OCI-LY7 (cell line): Measurements from ENCODE around the gene XYLT1. TPM values are rescaled to one million over a fixed set of nuclear protein-coding genes. Genes with fewer than 3 reads are reported as not detected.

Source experiments
- Bru-seq: library from RNA; stranded (reverse); fragments of 400-500 nt; gene quantifications from one replicate; lab custom pipeline; 2021; lab: Mats Ljungman, UMichigan
- BruChase-seq, 2 experiments: library from RNA; stranded (reverse); fragments of 400-500 nt; gene quantifications; one replicate each; lab custom pipeline; 2021; lab: Mats Ljungman, UMichigan
- BruUV-seq: library from RNA; stranded (reverse); fragments of 400-500 nt; replicated peaks from 2 replicates; lab custom pipeline; 2021; lab: Mats Ljungman, UMichigan
- CTCF ChIA-PET: fragments of 300-600 bp; sonication (Branson Sonifier 250); formaldehyde crosslinking; loops from one replicate; lab custom pipeline; 2022; ENCODE audit warnings: antibody characterized with exemption; ENCODE audit not compliant: unreplicated experiment; lab: Charles Lee
- POLR2A ChIA-PET: fragments of 300-600 bp; sonication (Branson Sonifier 250); formaldehyde crosslinking; loops from one replicate; lab custom pipeline; 2022; ENCODE audit warnings: antibody characterized with exemption; lab: Charles Lee
- DNase-seq: peaks from one replicate; pipeline ENCODE4 v3.0.0-alpha.2; 2015; ENCODE audit warnings: low spot score
- H2AFZ ChIP-seq: fragments of 200-600 bp; sonication (generic), shearing (Covaris generic); 2 replicates; pipeline ENCODE4 v1.6.1; 2014; ENCODE audit warnings: mild to moderate bottlenecking, antibody characterized with exemption, low read length, moderate library complexity
- H3K27ac ChIP-seq: fragments of 200-600 bp; sonication (generic); 2 replicates; pipeline ENCODE4 v1.5.1; 2014; ENCODE audit warnings: mixed run types, low read depth, mild to moderate bottlenecking, moderate library complexity, low read length, inconsistent platforms; ENCODE audit not compliant: poor library complexity, severe bottlenecking
- H3K36me3 ChIP-seq: fragments of 200-600 bp; sonication (generic); 2 replicates; pipeline ENCODE4 v1.6.1; 2014; ENCODE audit warnings: mild to moderate bottlenecking, antibody characterized with exemption, low read length, moderate library complexity, mixed read lengths; ENCODE audit not compliant: insufficient read depth
- H3K4me1 ChIP-seq: fragments of 200-600 bp; sonication (generic); 2 replicates; pipeline ENCODE4 v1.5.1; 2014; ENCODE audit warnings: mild to moderate bottlenecking, low read length; ENCODE audit not compliant: insufficient read depth, poor library complexity, severe bottlenecking
- H3K4me2 ChIP-seq: fragments of 200-600 bp; sonication (generic); 2 replicates; pipeline ENCODE4 v1.6.1; 2014; ENCODE audit warnings: mild to moderate bottlenecking, low read length
- H3K4me3 ChIP-seq: fragments of 200-600 bp; sonication (generic); 2 replicates; pipeline ENCODE4 v1.5.1; 2014; ENCODE audit warnings: mild to moderate bottlenecking, low read depth, low read length; ENCODE audit not compliant: poor library complexity, severe bottlenecking
- H3K79me2 ChIP-seq: fragments of 200-600 bp; sonication (generic); 2 replicates; pipeline ENCODE4 v1.6.1; 2016; ENCODE audit warnings: low read depth, mild to moderate bottlenecking, low read length, moderate library complexity, mixed read lengths; ENCODE audit not compliant: insufficient read depth
- H3K9me2 ChIP-seq: fragments of 200-600 bp; sonication (generic); 2 replicates; pipeline ENCODE4 v1.6.1; 2016; ENCODE audit warnings: mild to moderate bottlenecking, low read length, mixed read lengths; ENCODE audit not compliant: insufficient read depth
- H3K9me3 ChIP-seq: fragments of 200-600 bp; sonication (generic); 2 replicates; pipeline ENCODE4 v1.6.1; 2014; ENCODE audit warnings: mild to moderate bottlenecking, mixed run types, low read length, mixed read lengths
- H4K20me1 ChIP-seq: fragments of 200-600 bp; sonication (generic); 2 replicates; pipeline ENCODE4 v1.6.1; 2014; ENCODE audit warnings: mild to moderate bottlenecking, antibody characterized with exemption, low read length, moderate library complexity, mixed read lengths; ENCODE audit not compliant: insufficient read depth
- EZH2phosphoT487 ChIP-seq: fragments of 200-600 bp; sonication (generic); IDR thresholded peaks from 2 replicates; pipeline ENCODE4 v1.6.1; 2018; ENCODE audit warnings: low read depth, borderline replicate concordance, mild to moderate bottlenecking, mixed run types, antibody characterized with exemption, low read length, moderate library complexity, mixed read lengths
- intact Hi-C: fragments of 100-400 bp; cut with micrococcal nuclease; formaldehyde crosslinking; loops from one replicate; pipeline ENCODE4 v1.10.0; 2022; ENCODE audit not compliant: unreplicated experiment
- long read RNA-seq: library from polyadenylated mRNA; stranded (forward); transcript quantifications from one replicate; pipeline ENCODE4 v2.0.0, GENCODE V29; 2022
- total RNA-seq, 2 experiments: library from RNA; depleted of rRNA in 1 of 2; stranded (reverse); fragments of >200 nt in 1 of 2; shearing (Covaris generic) in 1 of 2; gene quantifications; 2 replicates each; pipeline ENCODE4 v1.2.3, GENCODE V29; 2014 to 2022
- TF ChIP-seq, protein P1 (sequence below): fragments of 200-600 bp; sonication (generic); conservative IDR thresholded peaks from 2 replicates; pipeline ENCODE4 v1.5.1; 2014; ENCODE audit warnings: mild to moderate bottlenecking, antibody characterized with exemption, low read length, moderate library complexity, mixed read lengths

The XYLT1 gene, protein sequence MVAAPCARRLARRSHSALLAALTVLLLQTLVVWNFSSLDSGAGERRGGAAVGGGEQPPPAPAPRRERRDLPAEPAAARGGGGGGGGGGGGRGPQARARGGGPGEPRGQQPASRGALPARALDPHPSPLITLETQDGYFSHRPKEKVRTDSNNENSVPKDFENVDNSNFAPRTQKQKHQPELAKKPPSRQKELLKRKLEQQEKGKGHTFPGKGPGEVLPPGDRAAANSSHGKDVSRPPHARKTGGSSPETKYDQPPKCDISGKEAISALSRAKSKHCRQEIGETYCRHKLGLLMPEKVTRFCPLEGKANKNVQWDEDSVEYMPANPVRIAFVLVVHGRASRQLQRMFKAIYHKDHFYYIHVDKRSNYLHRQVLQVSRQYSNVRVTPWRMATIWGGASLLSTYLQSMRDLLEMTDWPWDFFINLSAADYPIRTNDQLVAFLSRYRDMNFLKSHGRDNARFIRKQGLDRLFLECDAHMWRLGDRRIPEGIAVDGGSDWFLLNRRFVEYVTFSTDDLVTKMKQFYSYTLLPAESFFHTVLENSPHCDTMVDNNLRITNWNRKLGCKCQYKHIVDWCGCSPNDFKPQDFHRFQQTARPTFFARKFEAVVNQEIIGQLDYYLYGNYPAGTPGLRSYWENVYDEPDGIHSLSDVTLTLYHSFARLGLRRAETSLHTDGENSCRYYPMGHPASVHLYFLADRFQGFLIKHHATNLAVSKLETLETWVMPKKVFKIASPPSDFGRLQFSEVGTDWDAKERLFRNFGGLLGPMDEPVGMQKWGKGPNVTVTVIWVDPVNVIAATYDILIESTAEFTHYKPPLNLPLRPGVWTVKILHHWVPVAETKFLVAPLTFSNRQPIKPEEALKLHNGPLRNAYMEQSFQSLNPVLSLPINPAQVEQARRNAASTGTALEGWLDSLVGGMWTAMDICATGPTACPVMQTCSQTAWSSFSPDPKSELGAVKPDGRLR
- total RNA-seq (2014; rRNA removed; shearing (Covaris generic)): 22.7 and 36.3 TPM in 2 replicates
- 42.1 and 50.0 TPM in 2 replicates for total RNA-seq (2022)
- Bru-seq, nascent RNA: percentile 87 among the genes with signal in this experiment
- BruChase-seq, experiment 1, labeled RNA remaining after a 6-hour chase: percentile 86 among the genes with signal in this experiment
- BruChase-seq, experiment 2, labeled RNA remaining after a 2-hour chase: percentile 84 among the genes with signal in this experiment
- long read RNA-seq, partial matches to known transcripts: 4 of 33 reads
- long read RNA-seq, other reads (novel, unspliced or antisense): 29 of 33 reads

DNA sequence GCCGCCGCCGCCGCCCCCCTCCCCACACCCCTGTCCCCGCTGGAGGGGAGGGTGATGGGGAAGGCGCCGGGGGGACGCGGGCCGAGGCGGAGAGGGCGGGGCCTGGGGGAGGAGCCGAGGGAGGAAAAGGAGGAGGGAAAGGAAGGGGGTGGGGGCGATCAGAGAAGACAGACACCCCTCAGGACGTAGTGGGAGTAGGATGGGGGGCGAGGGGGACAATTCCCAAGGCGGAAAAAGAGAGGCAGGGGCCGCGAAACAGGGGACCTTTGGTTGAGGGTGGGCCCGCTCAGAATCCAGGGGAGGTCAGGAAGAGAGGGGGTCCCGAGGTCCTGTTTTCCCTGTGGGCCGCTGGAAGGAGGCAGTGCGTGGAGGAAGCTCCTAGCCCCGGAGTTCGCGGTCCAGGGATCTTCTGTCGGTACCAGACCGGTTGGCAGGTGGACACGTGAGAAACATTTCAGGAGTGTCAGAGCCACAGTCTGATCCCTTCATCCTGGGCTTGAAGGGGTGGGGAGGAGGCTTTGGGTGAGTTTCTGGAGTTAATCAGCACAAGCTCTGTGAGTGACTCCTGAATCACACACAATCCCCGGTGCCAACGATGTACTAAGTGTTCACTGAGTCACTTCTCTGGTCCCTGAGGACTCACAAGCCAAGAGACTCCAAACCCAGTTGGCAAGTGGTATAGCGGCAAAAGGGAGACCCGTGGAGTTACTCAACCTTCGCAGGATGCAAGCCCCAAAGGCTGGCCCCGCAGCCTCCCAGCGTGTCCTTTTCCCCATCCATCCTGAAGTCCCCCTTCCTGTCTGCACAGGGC, at the start of gene XYLT1:
TSS of gene XYLT1 (minus strand) at position 53 of the 811 bp plus-strand sequence. CDS start 164 bp downstream, outside the sequence.
- CTCF ChIA-PET: no interaction called here

DNA sequence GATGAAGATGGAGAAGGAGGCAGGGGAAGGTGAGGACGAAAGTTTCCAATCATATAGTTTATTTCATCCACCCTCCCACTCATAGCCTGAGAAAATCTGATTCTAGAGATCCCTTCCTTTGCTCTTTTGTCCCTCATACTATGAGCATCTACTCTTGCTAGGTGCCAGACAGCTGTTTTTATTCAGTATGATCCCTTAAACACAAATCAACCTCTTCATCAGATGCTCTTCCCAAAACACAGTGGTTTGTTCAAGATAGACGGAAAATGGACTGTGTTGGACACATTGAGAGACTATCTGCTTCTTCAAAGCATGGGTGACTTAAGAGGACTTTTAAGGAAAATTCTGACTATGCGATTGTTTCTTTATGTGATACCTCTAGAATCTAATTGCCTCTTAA, 49.4 kb upstream of the XYLT1 start:
- Histone ChIP-seq H3K4me1 (no peaks in the 10 kb centered on the region), H3K79me2 (no peaks in the 10 kb centered on the region), H3K36me3 (no peaks in the 10 kb centered on the region), H3K9me2 (no peaks in the 10 kb centered on the region), H2AFZ (no peak overlapping the region), H3K4me2 (no peak overlapping the region), H3K27ac (no peak overlapping the region), H4K20me1 (no peaks in the 10 kb centered on the region), H3K4me3 (no peak overlapping the region), H3K9me3 (no peaks in the 10 kb centered on the region)
- TF ChIP-seq EZH2phosphoT487: no peak
- TF ChIP-seq, protein P1, sequence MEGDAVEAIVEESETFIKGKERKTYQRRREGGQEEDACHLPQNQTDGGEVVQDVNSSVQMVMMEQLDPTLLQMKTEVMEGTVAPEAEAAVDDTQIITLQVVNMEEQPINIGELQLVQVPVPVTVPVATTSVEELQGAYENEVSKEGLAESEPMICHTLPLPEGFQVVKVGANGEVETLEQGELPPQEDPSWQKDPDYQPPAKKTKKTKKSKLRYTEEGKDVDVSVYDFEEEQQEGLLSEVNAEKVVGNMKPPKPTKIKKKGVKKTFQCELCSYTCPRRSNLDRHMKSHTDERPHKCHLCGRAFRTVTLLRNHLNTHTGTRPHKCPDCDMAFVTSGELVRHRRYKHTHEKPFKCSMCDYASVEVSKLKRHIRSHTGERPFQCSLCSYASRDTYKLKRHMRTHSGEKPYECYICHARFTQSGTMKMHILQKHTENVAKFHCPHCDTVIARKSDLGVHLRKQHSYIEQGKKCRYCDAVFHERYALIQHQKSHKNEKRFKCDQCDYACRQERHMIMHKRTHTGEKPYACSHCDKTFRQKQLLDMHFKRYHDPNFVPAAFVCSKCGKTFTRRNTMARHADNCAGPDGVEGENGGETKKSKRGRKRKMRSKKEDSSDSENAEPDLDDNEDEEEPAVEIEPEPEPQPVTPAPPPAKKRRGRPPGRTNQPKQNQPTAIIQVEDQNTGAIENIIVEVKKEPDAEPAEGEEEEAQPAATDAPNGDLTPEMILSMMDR: no peak
- BruUV-seq: no TSS peak
- CTCF ChIA-PET: no interaction called here
- no peak for DNase-seq
- POLR2A ChIA-PET: no interaction called here
- intact Hi-C loops: no loop called here

More for the DNA sequence above, at the start of gene XYLT1:
- H3K36me3 ChIP-seq: peaks cover 13% of the 10 kb centered on the region; the same call in 1 of the 2 replicates
- intact Hi-C loops: loop anchor here (1.0 to 5.0 kb wide), 2 partner anchors 259 to 339 kb away; no protein-coding TSS in a partner anchor
- peaks cover 10% of the 10 kb centered on the region; the same call in 1 of the 2 replicates for H4K20me1 ChIP-seq
- H3K9me3 ChIP-seq: no peaks in the 10 kb centered on the region
- peaks cover 40% of the 10 kb centered on the region for H3K79me2 ChIP-seq
- DNase-seq: peak; percentile 57
- H3K9me2 ChIP-seq: no peaks in the 10 kb centered on the region
- peak within 1 kb of the TSS; percentile 70 for H3K27ac ChIP-seq
- peak within 1 kb of the TSS; percentile 82; the same call in 1 of the 2 replicates for H2AFZ ChIP-seq
- H3K4me2 ChIP-seq: peak within 1 kb of the TSS; percentile 95
- BruUV-seq: no TSS peak
- TF ChIP-seq, protein P1: no peak
- H3K4me3 ChIP-seq: peak within 1 kb of the TSS; percentile 94
- POLR2A ChIA-PET: no interaction called here
- peaks cover 48% of the 10 kb centered on the region for H3K4me1 ChIP-seq
